GM12874 (cell line): ENCODE measurements around the gene INTS4.

ENCODE experiments used
- CTCF ChIP-seq: IDR thresholded peaks from 2 replicates; pipeline ENCODE4 v1.5.1; 2011; ENCODE audit warnings: low read depth, mild to moderate bottlenecking, control low read depth, low read length, moderate library complexity; ENCODE audit not compliant: insufficient read depth

Gene INTS4

GRCh38 chr11:77883775-77884174 is 110.7 kb downstream of the INTS4 start:
- no peak for TF ChIP-seq CTCF

- TF ChIP-seq CTCF, result no peak
These were observed 112.1 kb downstream of the INTS4 start for GRCh38 chr11:77882396-77882795.

- TF ChIP-seq CTCF, result peak; percentile 17; the same call in 1 of the 2 replicates
These were observed 115.2 kb downstream of the INTS4 start for GRCh38 chr11:77879218-77879617.

- no peak for TF ChIP-seq CTCF
These were observed 118.4 kb downstream of the INTS4 start for GRCh38 chr11:77876045-77876444.

GRCh38 chr11:77874206-77874605 is 120.3 kb downstream of the INTS4 start:
- no peak for TF ChIP-seq CTCF

GRCh38 chr11:77873345-77873744 is 121.1 kb downstream of the INTS4 start:
- TF ChIP-seq CTCF, result no peak

GRCh38 chr11:77871855-77872254 is 122.6 kb downstream of the INTS4 start:
- TF ChIP-seq CTCF, result no peak

- TF ChIP-seq CTCF, result no peak
These were observed 125.7 kb downstream of the INTS4 start for GRCh38 chr11:77868744-77869143.
